A549 treated with dexamethasone at 1 μM for 4 hours (cell line): Measurements from ENCODE around the gene ZNF20. TPM values are rescaled to one million over a fixed set of nuclear protein-coding genes. Genes with fewer than 3 reads are reported as not detected.

ENCODE experiments used
- total RNA-seq: library from RNA; stranded (reverse); fragments of 200-300 nt; extraction: Qiagen RNA extraction; gene quantifications from 5 replicates; pipeline ENCODE4 v1.2.3, GENCODE V29; 2022

The ZNF20 gene
- 0.07 to 0.14 TPM in 2 of 5 replicates, not detected in the others for total RNA-seq

DNA sequence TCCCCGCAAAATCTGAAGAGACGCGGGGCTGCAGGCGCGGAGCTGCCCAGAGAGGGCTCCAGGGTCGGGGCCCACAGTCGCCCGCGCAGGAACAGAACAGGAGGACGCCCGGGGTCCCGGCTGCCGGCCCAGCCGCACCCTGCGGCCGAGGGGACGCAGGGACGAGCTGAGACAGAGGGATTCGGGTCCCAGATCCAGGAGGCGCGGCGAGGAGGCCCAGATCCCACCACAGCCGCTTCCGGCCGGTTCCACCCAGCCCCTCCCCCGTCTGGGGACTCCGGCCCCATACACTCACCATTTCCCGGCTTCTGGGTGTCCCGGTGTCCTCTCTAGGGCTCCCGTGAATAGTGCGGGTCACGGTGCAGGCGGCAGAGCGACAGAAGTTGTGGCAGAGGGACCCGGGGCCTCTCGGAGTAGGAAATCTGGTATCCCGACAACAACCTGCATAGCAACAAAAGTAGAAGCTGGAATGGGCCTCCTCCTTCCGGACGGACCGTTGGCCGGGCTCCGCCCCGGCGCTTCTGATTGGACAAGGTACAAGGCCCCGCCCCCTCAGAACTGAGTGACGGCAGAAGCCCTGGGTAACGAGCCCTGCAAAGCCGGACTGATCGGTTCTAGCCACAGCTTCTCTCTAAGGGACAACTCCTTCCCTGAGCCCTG is at the start of gene ZNF20:
TSS of gene ZNF20 (minus strand) at position 466 of the 660 bp plus-strand sequence. CDS start at position 298, 168 bp downstream.

DNA sequence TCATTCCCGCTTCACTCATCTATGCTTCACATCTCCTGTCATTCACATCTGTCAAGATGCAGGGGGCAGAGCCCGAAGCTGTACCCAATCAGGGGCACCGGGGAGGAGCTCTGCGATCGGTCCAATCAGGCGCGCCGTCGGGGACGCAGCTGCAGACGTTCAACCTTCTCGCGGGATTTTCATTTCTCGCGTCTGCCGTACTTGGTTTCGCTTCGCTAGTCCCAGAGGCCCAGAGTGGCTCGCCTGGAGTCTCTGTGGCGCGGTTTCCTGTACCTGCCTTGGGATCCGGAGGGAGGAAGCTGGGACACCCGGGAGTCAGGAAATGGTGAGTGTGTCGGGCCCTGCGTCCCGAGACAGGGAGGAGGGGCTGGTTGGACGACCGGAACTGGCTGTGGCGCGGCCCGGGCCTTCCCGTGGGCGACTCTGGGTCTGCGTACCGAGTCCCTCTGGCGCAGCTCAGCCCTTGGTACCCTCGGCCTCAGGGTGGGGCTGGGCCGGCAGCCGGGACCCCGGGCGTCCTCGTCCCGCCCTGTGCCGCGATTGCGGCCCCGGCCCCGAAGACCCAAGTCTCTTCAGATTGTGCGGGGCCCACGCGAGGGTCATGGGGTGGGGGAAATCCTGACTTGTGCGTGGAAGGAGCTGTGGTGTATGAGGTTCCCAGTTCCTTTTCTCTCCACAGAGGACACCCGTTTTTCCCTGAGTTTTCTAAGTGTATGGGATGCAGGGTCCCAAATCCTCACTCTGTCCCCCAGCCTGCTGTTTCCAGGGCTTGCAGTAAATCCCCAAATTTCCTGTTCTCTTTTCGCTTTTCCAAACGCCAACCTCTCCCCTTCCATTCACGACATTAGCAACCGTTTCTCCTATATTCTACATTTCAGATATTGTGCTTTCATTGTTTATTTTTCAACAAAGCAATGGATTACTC is 23.0 kb upstream of the ZNF20 start, which contains the start of gene ZNF136:
TSS of gene ZNF136 (plus strand) at position 215 of the 925 bp plus-strand sequence. CDS start at position 323, 108 bp downstream.

DNA sequence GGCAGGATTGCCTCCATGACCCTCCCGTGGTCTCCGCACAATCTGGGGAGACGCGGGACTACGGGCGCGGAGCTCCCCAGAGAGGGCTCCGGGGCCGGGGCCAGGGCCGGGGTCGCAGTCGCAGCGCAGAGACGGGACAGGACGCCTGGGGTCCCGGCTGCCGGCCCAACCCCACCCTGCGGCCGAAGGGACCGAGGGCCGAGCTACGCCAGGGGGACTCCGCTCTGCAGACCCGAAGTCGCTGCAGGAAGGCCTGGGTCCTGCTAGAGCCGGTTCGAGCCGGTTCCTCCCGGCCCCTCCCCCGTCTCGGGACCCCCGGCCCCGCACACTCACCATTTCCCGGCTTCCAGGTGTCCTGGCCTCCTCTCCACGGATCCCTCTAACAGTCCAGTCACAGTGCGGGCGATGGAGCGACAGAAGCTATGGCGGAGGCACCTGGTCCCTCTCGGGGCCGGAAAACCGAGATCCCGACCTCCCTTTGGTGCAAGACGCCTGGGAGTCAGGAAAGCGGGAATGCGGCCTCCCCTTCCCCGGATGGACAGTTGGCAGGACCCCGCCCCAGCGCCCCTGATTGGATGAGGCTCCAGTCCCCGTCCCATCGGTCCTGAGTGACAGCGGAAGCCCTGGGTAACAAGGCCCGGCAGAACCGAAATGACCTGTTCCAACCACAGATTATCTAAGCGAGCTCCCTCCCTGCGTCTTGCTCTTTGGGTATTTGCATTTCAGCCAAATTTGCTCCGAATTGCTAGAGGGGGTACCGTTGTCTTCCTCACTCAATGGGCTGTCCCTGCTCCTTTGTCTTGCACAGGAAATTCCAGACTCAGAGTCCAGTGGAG is 16.3 kb upstream of the ZNF20 start, which contains the start of gene ZNF625:
TSS of gene ZNF625 (minus strand) at position 512 of the 836 bp plus-strand sequence. CDS start at position 336, 176 bp downstream.

Other genes starting within 250 kb of the ZNF20 start
- 0.16 to 0.27 TPM (median 0.23 TPM) in 5 replicates for gene ZNF700, start 215.2 kb downstream of the ZNF20 start, total RNA-seq
- not detected in 5 replicates for gene ZNF763, start 175.3 kb downstream of the ZNF20 start, total RNA-seq
- gene ZNF433, start 104.7 kb downstream of the ZNF20 start, total RNA-seq = not detected in 5 replicates
- not detected in 5 replicates for gene ZNF878, start 87.4 kb downstream of the ZNF20 start, total RNA-seq
- 0.01 TPM in 1 of 5 replicates, not detected in the others for gene ZNF844, start 75.6 kb downstream of the ZNF20 start, total RNA-seq
- gene ZNF625, start 16.4 kb upstream of the ZNF20 start, total RNA-seq = not detected in 5 replicates
- gene ZNF136, start 22.7 kb upstream of the ZNF20 start, total RNA-seq = 1.3 to 1.6 TPM (median 1.5 TPM) in 5 replicates
- 0.67 to 0.88 TPM (median 0.83 TPM) in 5 replicates for gene ZNF44, start 154.5 kb upstream of the ZNF20 start, total RNA-seq
- gene ZNF563, start 193.3 kb upstream of the ZNF20 start, total RNA-seq = not detected in 5 replicates
- not detected in 5 replicates for gene ZNF442, start 225.3 kb upstream of the ZNF20 start, total RNA-seq